Mucosa of descending colon (tissue), 3 donors: ENCODE data around the gene C19orf81. TPM values are rescaled to one million over a fixed set of nuclear protein-coding genes. Genes with fewer than 3 reads are reported as not detected.

Experiments
- ATAC-seq: fragments of 200-7000 bp; cut with Tn5 transposase; one replicate; pipeline ENCODE4 v1.9.1; 2020; ENCODE audit warnings: mild to moderate bottlenecking, moderate library complexity
- DNase-seq, 3 donors: peaks; one replicate each; pipeline ENCODE4 v3.0.0-alpha.2; 2020
- H3K36me3 ChIP-seq: fragments of 200-600 bp; one replicate; pipeline ENCODE4 v1.8.0; 2021; ENCODE audit warnings: low read depth, mild to moderate bottlenecking
- H3K4me1 ChIP-seq: fragments of 200-600 bp; one replicate; pipeline ENCODE4 v1.8.0; 2021; ENCODE audit warnings: low read depth, mild to moderate bottlenecking
- H3K4me3 ChIP-seq: fragments of 200-600 bp; one replicate; pipeline ENCODE4 v1.8.0; 2021; ENCODE audit warnings: mild to moderate bottlenecking
- H3K9me3 ChIP-seq: fragments of 200-600 bp; one replicate; pipeline ENCODE4 v1.8.0; 2021; ENCODE audit warnings: mild to moderate bottlenecking
- intact Hi-C, 2 donors: fragments of 100-400 bp; cut with DNase I in 1 of 2; cut with micrococcal nuclease in 1 of 2; formaldehyde crosslinking; loops; one replicate each; pipeline versions ENCODE4 v1.11.0 to v1.11.1; 2022; cut with DNase I, micrococcal nuclease
- total RNA-seq, 3 donors: library from RNA; stranded (reverse); fragmentation: NEBNext Ultra II Directional in 2 of 3; extraction: Animal tissue kit (Norgen Biotek cat#: 25700) in 2 of 3; gene quantifications; one replicate each; pipeline versions ENCODE4 v1.2.1 to v1.2.4, GENCODE V29; 2021 to 2023
- TF ChIP-seq, protein P1 (sequence below): fragments of 200-600 bp; IDR thresholded peaks from one replicate; pipeline ENCODE4 v1.8.0; 2022; ENCODE audit warnings: antibody characterized with exemption, mild to moderate bottlenecking
- donor health status: DM: no; HTN: no; CAD: no; lungs with moderate emphysema.
- donor health status: DM: no; HTN: no; CAD: no.
- donor health status: DM: no; HTN: yes; CAD: no.

Gene C19orf81
- total RNA-seq, 3 donors from 2014 or later, result 0.41 TPM; not detected in 2

DNA sequence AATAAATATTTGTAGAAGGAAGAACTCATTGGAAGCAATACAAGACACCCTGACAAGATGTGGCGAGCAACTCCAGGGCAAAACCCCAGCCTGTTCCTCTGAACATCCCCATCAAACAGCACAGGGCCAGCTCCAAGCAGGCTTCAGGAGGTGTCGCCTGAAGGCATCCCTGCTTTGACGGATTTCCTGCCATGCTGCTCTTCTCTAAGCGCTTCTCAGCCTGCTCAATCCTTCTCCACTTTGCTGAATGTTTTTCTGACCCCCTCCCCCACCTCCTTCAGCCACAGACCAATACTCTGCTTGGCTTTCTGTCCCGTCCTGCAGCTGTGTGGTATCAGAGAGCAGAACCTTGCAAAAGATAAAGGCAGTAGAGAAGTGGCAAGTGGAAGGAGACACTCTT lies 28.4 kb downstream of the C19orf81 start:
- intact Hi-C loops, result no loop called here
- Histone ChIP-seq H3K4me1 (no peaks in the 10 kb centered on the region), H3K4me3 (no peak overlapping the region), H3K36me3 (no peaks in the 10 kb centered on the region), H3K9me3 (no peaks in the 10 kb centered on the region)
- TF ChIP-seq, protein P1, sequence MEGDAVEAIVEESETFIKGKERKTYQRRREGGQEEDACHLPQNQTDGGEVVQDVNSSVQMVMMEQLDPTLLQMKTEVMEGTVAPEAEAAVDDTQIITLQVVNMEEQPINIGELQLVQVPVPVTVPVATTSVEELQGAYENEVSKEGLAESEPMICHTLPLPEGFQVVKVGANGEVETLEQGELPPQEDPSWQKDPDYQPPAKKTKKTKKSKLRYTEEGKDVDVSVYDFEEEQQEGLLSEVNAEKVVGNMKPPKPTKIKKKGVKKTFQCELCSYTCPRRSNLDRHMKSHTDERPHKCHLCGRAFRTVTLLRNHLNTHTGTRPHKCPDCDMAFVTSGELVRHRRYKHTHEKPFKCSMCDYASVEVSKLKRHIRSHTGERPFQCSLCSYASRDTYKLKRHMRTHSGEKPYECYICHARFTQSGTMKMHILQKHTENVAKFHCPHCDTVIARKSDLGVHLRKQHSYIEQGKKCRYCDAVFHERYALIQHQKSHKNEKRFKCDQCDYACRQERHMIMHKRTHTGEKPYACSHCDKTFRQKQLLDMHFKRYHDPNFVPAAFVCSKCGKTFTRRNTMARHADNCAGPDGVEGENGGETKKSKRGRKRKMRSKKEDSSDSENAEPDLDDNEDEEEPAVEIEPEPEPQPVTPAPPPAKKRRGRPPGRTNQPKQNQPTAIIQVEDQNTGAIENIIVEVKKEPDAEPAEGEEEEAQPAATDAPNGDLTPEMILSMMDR, result no peak
- ATAC-seq (no peak), DNase-seq (no peak)

DNA sequence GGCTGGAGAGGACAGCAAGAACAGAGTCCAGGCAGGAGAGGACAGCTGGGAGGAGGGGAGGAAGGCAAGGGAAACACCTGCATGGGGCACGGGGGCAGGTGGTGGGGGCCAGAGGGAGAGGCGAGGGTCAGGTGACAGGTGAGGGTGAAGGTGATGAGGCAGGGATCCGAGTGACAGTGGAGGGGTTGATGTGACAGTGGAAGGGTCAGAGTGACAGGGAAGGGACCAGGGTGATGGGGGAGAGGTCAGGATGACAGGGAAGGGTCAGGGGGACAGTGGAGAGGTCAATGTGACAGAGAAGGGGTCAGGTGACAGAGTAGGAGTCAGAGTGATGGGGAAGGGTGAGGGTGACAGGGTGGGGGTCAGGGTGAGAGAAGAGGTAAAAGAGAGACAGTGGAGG lies 29.1 kb downstream of the C19orf81 start:
- H3K4me3 ChIP-seq, result no peak overlapping the region
- DNase-seq (no peak), ATAC-seq (no peak)
- intact Hi-C loops, result no loop called here
- no peaks in the 10 kb centered on the region for H3K9me3 ChIP-seq
- TF ChIP-seq, protein P1, result no peak
- no peaks in the 10 kb centered on the region for H3K36me3 ChIP-seq
- H3K4me1 ChIP-seq, result no peaks in the 10 kb centered on the region

DNA sequence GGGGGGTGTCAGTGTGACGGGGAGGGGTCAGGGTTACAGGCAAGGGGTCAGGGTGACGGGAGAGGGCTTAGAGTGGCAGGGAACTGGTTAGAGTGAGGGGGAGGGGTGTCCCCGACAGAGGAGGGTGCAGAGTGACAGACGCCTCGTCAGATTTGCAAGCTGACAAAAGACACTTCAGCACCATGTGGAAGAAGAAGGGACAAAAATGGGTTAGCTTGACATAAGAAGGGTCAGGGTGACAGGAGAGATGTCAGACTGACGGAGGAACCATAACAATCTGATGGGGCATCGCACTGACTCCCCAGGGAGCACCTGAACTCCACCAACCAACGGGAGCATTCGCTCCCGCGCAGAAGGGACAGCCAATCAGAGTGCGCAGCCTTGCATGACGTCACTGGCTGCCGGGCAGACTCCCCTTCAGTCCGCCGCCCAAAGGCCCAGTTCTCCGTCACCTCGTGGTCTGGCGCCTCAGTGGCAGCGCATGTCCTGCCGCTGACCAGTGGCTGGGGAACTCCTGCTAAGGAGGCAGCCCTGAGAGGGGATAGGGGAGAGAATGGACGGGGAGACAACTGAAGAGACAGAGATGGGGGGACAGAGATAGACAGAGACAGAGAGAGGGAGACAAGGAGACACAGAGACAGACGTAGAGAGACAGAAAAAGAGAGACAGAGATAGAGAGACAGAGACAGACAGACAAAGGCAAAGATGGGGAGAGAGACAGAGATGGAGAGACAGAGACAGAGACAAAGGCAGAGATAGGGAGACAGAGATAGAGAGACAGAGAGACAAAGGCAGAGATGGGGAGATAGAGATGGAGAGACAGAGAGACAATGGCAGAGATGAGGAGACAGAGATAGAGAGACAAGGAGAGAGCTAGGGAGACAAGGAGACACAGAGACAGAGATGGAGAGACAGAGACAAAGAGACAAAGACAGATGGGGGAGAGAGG lies 30.2 kb downstream of the C19orf81 start:
- DNase-seq (peak; percentile 76 to 80 (median 80)), ATAC-seq (peak; percentile 92)
- Histone ChIP-seq H3K4me1 (no peaks in the 10 kb centered on the region), H3K36me3 (no peaks in the 10 kb centered on the region), H3K4me3 (no peak overlapping the region), H3K9me3 (no peaks in the 10 kb centered on the region)
- TF ChIP-seq, protein P1, result no peak
- intact Hi-C loops, result no loop called here

DNA sequence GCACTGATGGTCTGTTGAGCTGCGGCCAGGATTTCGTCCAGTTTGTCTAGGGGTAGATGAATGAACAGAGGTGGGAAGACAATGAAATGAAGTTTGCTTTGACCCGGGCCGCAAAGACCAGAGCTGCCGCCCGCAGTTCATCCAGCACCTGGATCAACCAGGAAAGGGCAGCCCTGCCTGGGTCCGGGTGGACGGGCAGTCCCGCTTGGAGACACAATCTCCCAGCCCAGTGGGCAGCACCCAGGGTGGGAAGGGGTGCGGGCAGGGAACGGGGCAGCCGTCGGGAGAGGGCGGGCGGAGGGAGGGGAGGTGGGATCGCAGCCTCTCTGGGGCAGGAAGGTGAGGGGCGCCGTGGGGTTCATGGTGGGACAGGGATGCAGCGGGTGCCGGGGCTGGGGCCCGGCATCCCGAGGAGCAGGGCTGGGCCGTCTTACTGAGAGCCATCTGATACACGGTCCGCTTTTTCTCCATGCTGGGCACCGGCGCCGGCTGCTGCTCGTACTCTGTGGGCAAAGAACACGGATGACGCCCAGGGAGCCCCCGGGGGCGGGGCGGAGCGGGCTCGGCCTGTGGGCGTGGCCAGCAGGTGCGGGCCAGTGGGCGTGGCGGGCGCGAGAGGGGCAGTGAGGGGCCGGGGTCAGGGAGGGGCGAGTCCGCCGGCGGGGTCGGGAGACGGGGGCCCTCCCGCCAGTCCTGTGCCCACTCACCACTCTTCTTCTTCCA lies 37.2 kb downstream of the C19orf81 start:
- no peaks in the 10 kb centered on the region for H3K9me3 ChIP-seq
- ATAC-seq, result no peak
- DNase-seq, result no peak
- no peaks in the 10 kb centered on the region for H3K4me1 ChIP-seq
- intact Hi-C loops, result no loop called here
- TF ChIP-seq, protein P1, result no peak
- H3K4me3 ChIP-seq, result no peak overlapping the region
- no peaks in the 10 kb centered on the region for H3K36me3 ChIP-seq

DNA sequence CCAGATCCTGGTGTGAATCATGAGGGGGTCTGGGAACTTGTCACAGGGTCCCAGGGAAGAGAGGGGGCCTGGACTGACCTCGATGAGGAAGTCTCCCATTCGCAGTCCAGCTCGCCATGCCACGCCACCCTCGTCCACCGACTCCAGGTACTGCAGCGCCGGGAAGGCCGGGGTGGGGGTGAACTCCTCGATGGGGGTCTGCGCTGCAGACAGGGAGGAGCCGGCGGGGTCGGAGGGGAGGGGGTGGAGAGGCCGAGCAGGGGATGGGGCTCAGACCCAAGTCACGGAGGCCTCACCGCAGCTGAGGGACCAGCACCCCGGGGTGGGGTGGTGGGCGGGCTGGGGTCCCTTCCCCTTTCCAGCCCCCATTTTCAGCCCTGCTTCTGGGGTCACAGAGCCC lies 39.5 kb downstream of the C19orf81 start:
- intact Hi-C loops, result no loop called here
- H3K4me1 ChIP-seq, result no peaks in the 10 kb centered on the region
- DNase-seq, result no peak

More for the DNA sequence above, 39.5 kb downstream of the C19orf81 start:
- ATAC-seq, result no peak
- Histone ChIP-seq H3K9me3 (no peaks in the 10 kb centered on the region), H3K36me3 (no peaks in the 10 kb centered on the region), H3K4me3 (no peak overlapping the region)
- TF ChIP-seq, protein P1, result no peak
